ENCODE results near the gene MYBPC3. TPM values are rescaled to one million over a fixed set of nuclear protein-coding genes. Genes with fewer than 3 reads are reported as not detected.

The MYBPC3 gene
- total and polyA plus RNA-seq, 2 experiments from 2014 or later: not detected

DNA sequence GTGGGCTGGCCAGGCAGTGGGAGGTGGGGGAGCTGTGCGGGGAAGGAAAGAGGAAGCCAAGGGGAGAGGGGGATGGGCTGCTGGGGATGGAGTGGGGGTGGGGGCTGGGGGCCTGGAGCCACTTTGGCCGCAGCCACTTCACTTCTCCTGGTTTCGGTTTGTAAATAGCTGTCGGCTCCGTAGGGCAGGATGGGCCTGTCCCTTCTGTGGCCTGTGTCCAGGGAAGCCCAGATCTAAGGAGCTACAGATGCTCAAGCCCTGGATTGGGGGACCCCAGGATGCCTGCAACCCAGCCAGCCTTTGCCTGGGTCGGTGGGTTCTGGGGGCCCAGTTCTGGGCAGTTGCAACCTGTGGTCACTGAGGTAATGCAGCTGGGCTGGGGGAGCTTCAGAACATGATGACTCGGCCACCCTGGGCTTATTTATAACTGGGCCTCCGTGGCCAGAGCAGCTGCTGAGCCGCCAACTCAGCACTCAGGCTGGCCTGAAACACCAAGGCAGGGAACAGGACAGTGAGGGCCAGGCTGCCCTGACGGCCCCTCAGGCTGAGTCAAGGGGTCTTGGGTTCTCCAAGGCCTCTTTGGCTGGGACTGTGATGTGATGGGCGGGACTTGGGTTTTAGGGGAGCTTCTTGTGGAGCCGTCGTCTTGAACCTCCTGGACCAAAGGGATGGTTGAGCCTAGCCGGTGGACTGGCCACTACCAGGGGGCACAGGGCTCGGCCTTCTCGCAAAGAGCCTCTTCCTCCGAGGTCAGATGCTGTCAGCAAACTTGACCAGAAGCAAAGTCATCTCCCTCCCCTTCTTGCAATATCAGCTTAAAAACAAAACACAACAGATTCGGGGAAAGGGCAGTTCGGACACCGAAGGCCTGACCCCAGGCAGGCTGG lies 40.9 kb upstream of the MYBPC3 start (continued):
- TF ChIP-seq EZH2 (IDR thresholded peaks at IDR 0.05; ENCODE audit: low read depth, unreplicated experiment) (no peak), NANOG (IDR thresholded peaks at IDR 0.05; ENCODE audit: borderline replicate concordance) (no peak)
- TF ChIP-seq, protein P1, sequence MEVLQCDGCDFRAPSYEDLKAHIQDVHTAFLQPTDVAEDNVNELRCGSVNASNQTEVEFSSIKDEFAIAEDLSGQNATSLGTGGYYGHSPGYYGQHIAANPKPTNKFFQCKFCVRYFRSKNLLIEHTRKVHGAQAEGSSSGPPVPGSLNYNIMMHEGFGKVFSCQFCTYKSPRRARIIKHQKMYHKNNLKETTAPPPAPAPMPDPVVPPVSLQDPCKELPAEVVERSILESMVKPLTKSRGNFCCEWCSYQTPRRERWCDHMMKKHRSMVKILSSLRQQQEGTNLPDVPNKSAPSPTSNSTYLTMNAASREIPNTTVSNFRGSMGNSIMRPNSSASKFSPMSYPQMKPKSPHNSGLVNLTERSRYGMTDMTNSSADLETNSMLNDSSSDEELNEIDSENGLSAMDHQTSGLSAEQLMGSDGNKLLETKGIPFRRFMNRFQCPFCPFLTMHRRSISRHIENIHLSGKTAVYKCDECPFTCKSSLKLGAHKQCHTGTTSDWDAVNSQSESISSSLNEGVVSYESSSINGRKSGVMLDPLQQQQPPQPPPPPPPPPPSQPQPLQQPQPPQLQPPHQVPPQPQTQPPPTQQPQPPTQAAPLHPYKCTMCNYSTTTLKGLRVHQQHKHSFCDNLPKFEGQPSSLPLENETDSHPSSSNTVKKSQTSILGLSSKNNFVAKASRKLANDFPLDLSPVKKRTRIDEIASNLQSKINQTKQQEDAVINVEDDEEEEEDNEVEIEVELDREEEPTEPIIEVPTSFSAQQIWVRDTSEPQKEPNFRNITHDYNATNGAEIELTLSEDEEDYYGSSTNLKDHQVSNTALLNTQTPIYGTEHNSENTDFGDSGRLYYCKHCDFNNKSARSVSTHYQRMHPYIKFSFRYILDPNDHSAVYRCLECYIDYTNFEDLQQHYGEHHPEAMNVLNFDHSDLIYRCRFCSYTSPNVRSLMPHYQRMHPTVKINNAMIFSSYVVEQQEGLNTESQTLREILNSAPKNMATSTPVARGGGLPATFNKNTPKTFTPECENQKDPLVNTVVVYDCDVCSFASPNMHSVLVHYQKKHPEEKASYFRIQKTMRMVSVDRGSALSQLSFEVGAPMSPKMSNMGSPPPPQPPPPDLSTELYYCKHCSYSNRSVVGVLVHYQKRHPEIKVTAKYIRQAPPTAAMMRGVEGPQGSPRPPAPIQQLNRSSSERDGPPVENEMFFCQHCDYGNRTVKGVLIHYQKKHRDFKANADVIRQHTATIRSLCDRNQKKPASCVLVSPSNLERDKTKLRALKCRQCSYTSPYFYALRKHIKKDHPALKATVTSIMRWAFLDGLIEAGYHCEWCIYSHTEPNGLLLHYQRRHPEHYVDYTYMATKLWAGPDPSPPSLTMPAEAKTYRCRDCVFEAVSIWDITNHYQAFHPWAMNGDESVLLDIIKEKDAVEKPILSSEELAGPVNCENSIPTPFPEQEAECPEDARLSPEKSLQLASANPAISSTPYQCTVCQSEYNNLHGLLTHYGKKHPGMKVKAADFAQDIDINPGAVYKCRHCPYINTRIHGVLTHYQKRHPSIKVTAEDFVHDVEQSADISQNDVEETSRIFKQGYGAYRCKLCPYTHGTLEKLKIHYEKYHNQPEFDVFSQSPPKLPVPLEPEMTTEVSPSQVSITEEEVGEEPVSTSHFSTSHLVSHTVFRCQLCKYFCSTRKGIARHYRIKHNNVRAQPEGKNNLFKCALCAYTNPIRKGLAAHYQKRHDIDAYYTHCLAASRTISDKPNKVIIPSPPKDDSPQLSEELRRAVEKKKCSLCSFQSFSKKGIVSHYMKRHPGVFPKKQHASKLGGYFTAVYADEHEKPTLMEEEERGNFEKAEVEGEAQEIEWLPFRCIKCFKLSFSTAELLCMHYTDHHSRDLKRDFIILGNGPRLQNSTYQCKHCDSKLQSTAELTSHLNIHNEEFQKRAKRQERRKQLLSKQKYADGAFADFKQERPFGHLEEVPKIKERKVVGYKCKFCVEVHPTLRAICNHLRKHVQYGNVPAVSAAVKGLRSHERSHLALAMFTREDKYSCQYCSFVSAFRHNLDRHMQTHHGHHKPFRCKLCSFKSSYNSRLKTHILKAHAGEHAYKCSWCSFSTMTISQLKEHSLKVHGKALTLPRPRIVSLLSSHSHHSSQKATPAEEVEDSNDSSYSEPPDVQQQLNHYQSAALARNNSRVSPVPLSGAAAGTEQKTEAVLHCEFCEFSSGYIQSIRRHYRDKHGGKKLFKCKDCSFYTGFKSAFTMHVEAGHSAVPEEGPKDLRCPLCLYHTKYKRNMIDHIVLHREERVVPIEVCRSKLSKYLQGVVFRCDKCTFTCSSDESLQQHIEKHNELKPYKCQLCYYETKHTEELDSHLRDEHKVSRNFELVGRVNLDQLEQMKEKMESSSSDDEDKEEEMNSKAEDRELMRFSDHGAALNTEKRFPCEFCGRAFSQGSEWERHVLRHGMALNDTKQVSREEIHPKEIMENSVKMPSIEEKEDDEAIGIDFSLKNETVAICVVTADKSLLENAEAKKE (CRISPR knock-in tag; IDR thresholded peaks at IDR 0.05): no peak

DNA sequence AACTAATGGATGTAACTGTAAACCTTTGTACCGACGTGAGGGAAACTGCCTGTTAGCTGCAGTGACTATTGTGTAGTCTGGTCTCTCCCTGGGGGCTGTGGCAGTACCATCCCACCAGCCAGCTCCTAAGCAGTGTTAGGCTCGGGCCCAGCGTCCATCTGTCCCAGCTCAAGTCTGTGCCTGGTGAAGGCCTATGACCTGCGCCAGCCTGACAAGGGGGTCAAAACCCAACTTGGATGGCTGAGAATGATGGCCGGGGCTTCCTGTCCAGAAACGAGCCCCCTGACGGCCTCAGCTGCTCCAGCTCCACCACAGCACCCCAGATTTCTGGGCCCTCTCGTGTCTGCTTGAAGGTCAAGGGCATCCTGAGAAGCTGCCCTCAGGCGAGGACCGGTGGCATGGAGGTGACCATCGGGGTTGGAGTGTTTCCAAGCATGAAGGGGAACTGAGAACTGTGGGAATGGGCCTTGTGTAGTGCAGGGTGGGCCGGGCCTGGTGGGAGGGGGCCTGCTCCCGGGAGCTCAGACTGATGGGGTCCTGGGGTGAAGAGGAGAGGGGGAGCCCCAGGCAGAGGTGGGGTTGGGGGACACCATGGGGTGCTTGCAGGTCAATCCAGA lies 40.2 kb upstream of the MYBPC3 start:
- H3K4me1 Mint-ChIP-seq: peaks cover 2% of the 10 kb centered on the region; the same call in 2 of the 3 replicates
- H3K9me2 ChIP-seq (ENCODE audit: insufficient read depth): no peaks in the 10 kb centered on the region
- H2AFZ ChIP-seq: no peak overlapping the region
- no peaks in the 10 kb centered on the region for H4K20me1 ChIP-seq (replicated peaks; ENCODE audit: insufficient read depth)
- H3K27me3 ChIP-seq (ENCODE audit: insufficient read depth): no peaks in the 10 kb centered on the region
- DNase-seq (ENCODE audit: low spot score) (no peak), ATAC-seq (no peak)
- peaks cover 6% of the 10 kb centered on the region for H3K27me3 Mint-ChIP-seq (ENCODE audit: insufficient read depth, low read depth, poor library complexity)
- no peaks in the 10 kb centered on the region for H3K4me1 ChIP-seq (ENCODE audit: insufficient read depth)
- no peak overlapping the region for H3K27ac Mint-ChIP-seq
- H3K27ac ChIP-seq (ENCODE audit: low read depth): no peak overlapping the region
- H3K79me2 ChIP-seq (replicated peaks; ENCODE audit: insufficient read depth): no peaks in the 10 kb centered on the region
- no peak overlapping the region for H3K4me3 ChIP-seq
- H3K36me3 ChIP-seq (ENCODE audit: insufficient read depth): no peaks in the 10 kb centered on the region
- H3K4me2 ChIP-seq: no peak overlapping the region
- H3K36me3 Mint-ChIP-seq (ENCODE audit: low read depth): no peaks in the 10 kb centered on the region
- no peaks in the 10 kb centered on the region for H3K9me3 Mint-ChIP-seq
- H3F3A ChIP-seq (replicated peaks; ENCODE audit: low read depth): no peaks in the 10 kb centered on the region
- H3K4me3 Mint-ChIP-seq: no peak overlapping the region
- TF ChIP-seq, protein P1 (CRISPR knock-in tag; IDR thresholded peaks at IDR 0.05): no peak
- TF ChIP-seq ZNF331 (CRISPR knock-in tag; IDR thresholded peaks at IDR 0.05; ENCODE audit: low read depth): no peak
- TF ChIP-seq POLR2AphosphoS5 (IDR thresholded peaks at IDR 0.05; ENCODE audit: low read depth): no peak
- no peak for TF ChIP-seq EZH2 (IDR thresholded peaks at IDR 0.05; ENCODE audit: low read depth, unreplicated experiment)
- TF ChIP-seq, protein P2, sequence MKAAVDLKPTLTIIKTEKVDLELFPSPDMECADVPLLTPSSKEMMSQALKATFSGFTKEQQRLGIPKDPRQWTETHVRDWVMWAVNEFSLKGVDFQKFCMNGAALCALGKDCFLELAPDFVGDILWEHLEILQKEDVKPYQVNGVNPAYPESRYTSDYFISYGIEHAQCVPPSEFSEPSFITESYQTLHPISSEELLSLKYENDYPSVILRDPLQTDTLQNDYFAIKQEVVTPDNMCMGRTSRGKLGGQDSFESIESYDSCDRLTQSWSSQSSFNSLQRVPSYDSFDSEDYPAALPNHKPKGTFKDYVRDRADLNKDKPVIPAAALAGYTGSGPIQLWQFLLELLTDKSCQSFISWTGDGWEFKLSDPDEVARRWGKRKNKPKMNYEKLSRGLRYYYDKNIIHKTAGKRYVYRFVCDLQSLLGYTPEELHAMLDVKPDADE (IDR thresholded peaks at IDR 0.05): no peak

Measured in GM23338 (cell line).